ENCODE results near the gene MAMDC2. TPM values are rescaled to one million over a fixed set of nuclear protein-coding genes. Genes with fewer than 3 reads are reported as not detected.

MAMDC2 gene
- total RNA-seq, 2 donors from 2014 or later, result 0.44 to 1.4 TPM

DNA sequence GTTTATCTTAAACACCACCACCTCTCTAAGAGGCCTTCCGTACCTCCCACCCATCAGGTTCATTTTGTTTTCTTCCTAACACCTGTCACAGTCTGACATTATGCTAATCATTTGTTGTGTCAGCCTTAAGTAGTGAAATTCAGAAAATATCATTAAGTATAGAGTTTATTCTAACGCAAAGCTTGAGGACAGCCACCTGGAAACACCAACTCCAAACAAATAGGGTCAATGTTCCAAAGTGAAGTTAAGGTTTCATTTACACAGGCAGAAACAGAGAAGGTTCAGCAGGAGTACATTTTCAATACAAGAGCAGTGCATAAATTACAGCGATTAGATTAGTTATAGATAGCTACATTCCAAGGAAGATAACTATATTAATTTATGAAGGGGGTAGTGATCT is 213.9 kb downstream of the MAMDC2 start:
- Histone ChIP-seq H3K36me3 (ENCODE audit: control insufficient read depth, insufficient read depth, low read length) (peaks cover 23% of the 10 kb centered on the region), H3K9me3 (ENCODE audit: control insufficient read depth, low read length) (no peaks in the 10 kb centered on the region), H3K4me1 (ENCODE audit: control insufficient read depth, insufficient read depth, low read length) (peaks cover 10% of the 10 kb centered on the region), H3K9ac (ENCODE audit: extremely low read depth, low read length, poor library complexity, severe bottlenecking) (peak overlapping the region; percentile 84), H3K4me3 (ENCODE audit: low read length) (peak overlapping the region; percentile 87), H3K27ac (ENCODE audit: low read depth, low read length) (peak overlapping the region; percentile 39), H3K27me3 (ENCODE audit: control insufficient read depth, insufficient read depth, low read length, poor library complexity, severe bottlenecking) (no peaks in the 10 kb centered on the region)
- peaks cover 15% of the 10 kb centered on the region for H3K36me3 Mint-ChIP-seq (ENCODE audit: low read depth)
- H3K27ac Mint-ChIP-seq, result peak overlapping the region; percentile 95
- no peak for DNase-seq
- H3K27me3 Mint-ChIP-seq (ENCODE audit: insufficient read depth), result no peaks in the 10 kb centered on the region
- 80 to 82% methylated on average over 1 to 3 of the region's 3 CpGs for WGBS, 2 experiments (ENCODE audit: insufficient coverage in 1 of 2, insufficient read length in 1 of 2)
- TF ChIP-seq, protein P1, sequence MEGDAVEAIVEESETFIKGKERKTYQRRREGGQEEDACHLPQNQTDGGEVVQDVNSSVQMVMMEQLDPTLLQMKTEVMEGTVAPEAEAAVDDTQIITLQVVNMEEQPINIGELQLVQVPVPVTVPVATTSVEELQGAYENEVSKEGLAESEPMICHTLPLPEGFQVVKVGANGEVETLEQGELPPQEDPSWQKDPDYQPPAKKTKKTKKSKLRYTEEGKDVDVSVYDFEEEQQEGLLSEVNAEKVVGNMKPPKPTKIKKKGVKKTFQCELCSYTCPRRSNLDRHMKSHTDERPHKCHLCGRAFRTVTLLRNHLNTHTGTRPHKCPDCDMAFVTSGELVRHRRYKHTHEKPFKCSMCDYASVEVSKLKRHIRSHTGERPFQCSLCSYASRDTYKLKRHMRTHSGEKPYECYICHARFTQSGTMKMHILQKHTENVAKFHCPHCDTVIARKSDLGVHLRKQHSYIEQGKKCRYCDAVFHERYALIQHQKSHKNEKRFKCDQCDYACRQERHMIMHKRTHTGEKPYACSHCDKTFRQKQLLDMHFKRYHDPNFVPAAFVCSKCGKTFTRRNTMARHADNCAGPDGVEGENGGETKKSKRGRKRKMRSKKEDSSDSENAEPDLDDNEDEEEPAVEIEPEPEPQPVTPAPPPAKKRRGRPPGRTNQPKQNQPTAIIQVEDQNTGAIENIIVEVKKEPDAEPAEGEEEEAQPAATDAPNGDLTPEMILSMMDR (conservative IDR thresholded peaks at IDR 0.05), result no peak
- H3K9me3 Mint-ChIP-seq, result no peaks in the 10 kb centered on the region
- H3K4me3 Mint-ChIP-seq, result peak overlapping the region; percentile 83
- H3K4me1 Mint-ChIP-seq, result peaks cover 51% of the 10 kb centered on the region

DNA sequence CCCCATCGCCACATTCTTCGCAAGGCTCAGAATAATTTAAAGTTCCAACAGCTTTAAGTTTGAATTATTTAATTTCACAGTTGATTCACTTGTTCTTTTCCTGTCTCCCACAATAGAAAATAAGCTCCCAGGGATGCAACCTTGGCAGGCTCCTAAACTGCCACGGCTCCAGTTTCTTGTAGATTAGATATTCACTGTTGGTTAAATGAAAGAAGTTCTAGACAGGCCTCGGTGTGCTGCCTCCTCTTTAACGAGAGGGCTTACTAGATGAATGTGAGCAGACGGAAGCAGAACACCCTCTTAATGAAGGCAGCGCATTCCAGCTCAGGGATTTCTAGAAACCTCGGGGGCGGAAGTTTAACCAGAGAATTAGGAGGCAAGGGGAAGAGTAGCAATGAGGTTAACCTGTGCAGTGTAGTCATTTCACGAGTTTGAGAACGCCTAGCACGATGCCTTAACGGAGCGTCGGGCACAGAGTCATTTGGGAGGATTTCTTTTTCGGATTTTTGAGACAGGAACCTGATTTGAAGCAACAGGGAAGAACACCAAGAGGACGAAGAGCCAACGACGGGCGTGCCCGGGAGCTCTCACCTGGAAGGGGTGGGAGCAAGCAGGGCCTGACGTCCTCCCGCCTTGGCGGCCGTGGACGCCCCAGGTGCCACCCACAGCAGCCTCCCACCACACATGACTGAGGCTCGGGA is 214.5 kb downstream of the MAMDC2 start:
- peaks cover 10% of the 10 kb centered on the region for H3K4me1 ChIP-seq (ENCODE audit: control insufficient read depth, insufficient read depth, low read length)

DNA sequence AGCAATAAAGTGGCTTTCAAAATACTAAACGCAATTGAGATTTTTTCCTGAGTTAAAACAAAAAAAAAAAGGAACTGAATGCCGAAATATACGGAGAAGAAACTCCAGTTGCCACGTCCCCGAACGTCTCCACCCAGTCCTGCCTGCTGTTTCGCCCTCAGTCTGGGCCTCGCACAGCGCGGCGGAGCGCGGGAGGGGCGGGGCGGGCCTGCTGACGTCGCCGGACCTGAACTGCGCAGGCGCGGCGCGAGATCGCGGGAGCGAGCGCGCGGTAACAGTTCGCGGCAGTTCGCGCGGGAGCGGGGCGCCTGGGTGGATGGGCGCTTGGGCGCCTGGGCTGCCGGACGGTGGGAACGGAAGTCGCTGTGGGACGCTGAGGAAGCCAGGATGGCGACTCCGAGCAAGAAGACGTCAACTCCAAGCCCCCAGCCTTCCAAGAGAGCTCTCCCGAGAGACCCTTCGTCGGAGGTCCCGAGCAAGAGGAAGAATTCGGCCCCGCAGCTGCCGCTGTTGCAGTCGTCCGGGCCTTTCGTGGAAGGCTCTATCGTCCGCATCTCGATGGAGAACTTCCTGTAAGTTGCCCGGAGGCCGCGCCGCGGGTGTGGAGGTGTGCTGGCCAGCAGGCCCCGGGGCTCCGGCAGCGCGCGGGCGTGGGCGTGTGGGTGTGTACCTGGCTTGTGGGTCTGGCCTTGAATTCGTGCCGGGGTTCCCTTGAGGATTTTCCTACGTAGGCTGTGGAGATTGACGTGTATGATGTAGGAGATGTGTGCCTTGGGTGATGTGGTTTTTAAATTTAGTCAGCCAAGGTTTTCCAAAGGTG is 215.3 kb downstream of the MAMDC2 start, which contains the start of gene SMC5:
SMC5 (plus strand) TSS at position 287 of the 820 bp plus-strand sequence; CDS start at position 388, 101 bp downstream.
- TF ChIP-seq, protein P1 (conservative IDR thresholded peaks at IDR 0.05), result no peak
- H3K27me3 ChIP-seq (ENCODE audit: control insufficient read depth, insufficient read depth, low read length, poor library complexity, severe bottlenecking), result no peaks in the 10 kb centered on the region
- H3K4me1 Mint-ChIP-seq, result peaks cover 57% of the 10 kb centered on the region

More for the DNA sequence above, 214.5 kb downstream of the MAMDC2 start:
- Histone ChIP-seq H3K27ac (ENCODE audit: low read depth, low read length) (peak overlapping the region; percentile 39), H3K9ac (ENCODE audit: extremely low read depth, low read length, poor library complexity, severe bottlenecking) (peak overlapping the region; percentile 84), H3K4me3 (ENCODE audit: low read length) (peak overlapping the region; percentile 87), H3K27me3 (ENCODE audit: control insufficient read depth, insufficient read depth, low read length, poor library complexity, severe bottlenecking) (no peaks in the 10 kb centered on the region), H3K9me3 (ENCODE audit: control insufficient read depth, low read length) (no peaks in the 10 kb centered on the region), H3K36me3 (ENCODE audit: control insufficient read depth, insufficient read depth, low read length) (peaks cover 30% of the 10 kb centered on the region)
- peaks cover 17% of the 10 kb centered on the region for H3K36me3 Mint-ChIP-seq (ENCODE audit: low read depth)
- 26 to 30% methylated on average over 19 to 27 of the region's 27 CpGs for WGBS, 2 experiments (ENCODE audit: insufficient coverage in 1 of 2, insufficient read length in 1 of 2)
- peak overlapping the region; percentile 83 for H3K4me3 Mint-ChIP-seq
- DNase-seq, result peak; percentile 83
- peaks cover 57% of the 10 kb centered on the region for H3K4me1 Mint-ChIP-seq
- TF ChIP-seq, protein P1 (conservative IDR thresholded peaks at IDR 0.05), result no peak
- H3K27me3 Mint-ChIP-seq (ENCODE audit: insufficient read depth), result no peaks in the 10 kb centered on the region
- H3K9me3 Mint-ChIP-seq, result no peaks in the 10 kb centered on the region
- H3K27ac Mint-ChIP-seq, result peak overlapping the region; percentile 95

More for the DNA sequence above, 215.3 kb downstream of the MAMDC2 start, which contains the start of gene SMC5:
- no peaks in the 10 kb centered on the region for H3K9me3 Mint-ChIP-seq
- peaks cover 17% of the 10 kb centered on the region for H3K36me3 Mint-ChIP-seq (ENCODE audit: low read depth)
- H3K27ac Mint-ChIP-seq, result peak within 1 kb of the TSS; percentile 95
- DNase-seq, result peak; percentile 95
- H3K4me3 Mint-ChIP-seq, result peak within 1 kb of the TSS; percentile 83
- Histone ChIP-seq H3K9ac (ENCODE audit: extremely low read depth, low read length, poor library complexity, severe bottlenecking) (peak within 1 kb of the TSS; percentile 84), H3K36me3 (ENCODE audit: control insufficient read depth, insufficient read depth, low read length) (peaks cover 37% of the 10 kb centered on the region), H3K9me3 (ENCODE audit: control insufficient read depth, low read length) (no peaks in the 10 kb centered on the region), H3K27ac (ENCODE audit: low read depth, low read length) (peak within 1 kb of the TSS; percentile 79), H3K4me3 (ENCODE audit: low read length) (peak within 1 kb of the TSS; percentile 87), H3K4me1 (ENCODE audit: control insufficient read depth, insufficient read depth, low read length) (peaks cover 10% of the 10 kb centered on the region)
- WGBS, 2 experiments (ENCODE audit: insufficient coverage in 1 of 2, insufficient read length in 1 of 2), result 0% methylated on average over 22 to 75 of the region's 75 CpGs
- H3K27me3 Mint-ChIP-seq (ENCODE audit: insufficient read depth), result no peaks in the 10 kb centered on the region
